ENCODE data around the gene RGS9BP. TPM values are rescaled to one million over a fixed set of nuclear protein-coding genes. Genes with fewer than 3 reads are reported as not detected.

RGS9BP gene
- total RNA-seq, 1 experiment from 2014 or later, result 0.85 TPM

- ChIA-PET POLR2A (ENCODE audit: unreplicated experiment) (no interaction called here), CTCF (no interaction called here)
- intact Hi-C loops (cut with micrococcal nuclease; ENCODE audit: unreplicated experiment), result no loop called here
- Histone ChIP-seq H3K27me3 (ENCODE audit: insufficient read depth, low read depth) (no peaks in the 10 kb centered on the region), H3K79me2 (ENCODE audit: low read depth) (no peaks in the 10 kb centered on the region), H3K4me3 (no peak overlapping the region), H3K9me2 (ENCODE audit: insufficient read depth) (no peaks in the 10 kb centered on the region), H4K20me1 (ENCODE audit: insufficient read depth) (no peaks in the 10 kb centered on the region), H2AFZ (no peak overlapping the region), H3K27ac (no peak overlapping the region), H3F3A (ENCODE audit: insufficient read depth, low read depth) (no peaks in the 10 kb centered on the region), H3K36me3 (ENCODE audit: low read depth) (peaks cover 6% of the 10 kb centered on the region; the same call in 1 of the 2 replicates), H3K9me3 (ENCODE audit: insufficient read depth, low read depth) (no peaks in the 10 kb centered on the region), H3K4me1 (replicated peaks; ENCODE audit: insufficient read depth) (no peaks in the 10 kb centered on the region), H3K4me2 (no peak overlapping the region)
- no TSS peak for BruUV-seq (replicated peaks)
- DNase-seq, result no peak
- TF ChIP-seq, protein P1, sequence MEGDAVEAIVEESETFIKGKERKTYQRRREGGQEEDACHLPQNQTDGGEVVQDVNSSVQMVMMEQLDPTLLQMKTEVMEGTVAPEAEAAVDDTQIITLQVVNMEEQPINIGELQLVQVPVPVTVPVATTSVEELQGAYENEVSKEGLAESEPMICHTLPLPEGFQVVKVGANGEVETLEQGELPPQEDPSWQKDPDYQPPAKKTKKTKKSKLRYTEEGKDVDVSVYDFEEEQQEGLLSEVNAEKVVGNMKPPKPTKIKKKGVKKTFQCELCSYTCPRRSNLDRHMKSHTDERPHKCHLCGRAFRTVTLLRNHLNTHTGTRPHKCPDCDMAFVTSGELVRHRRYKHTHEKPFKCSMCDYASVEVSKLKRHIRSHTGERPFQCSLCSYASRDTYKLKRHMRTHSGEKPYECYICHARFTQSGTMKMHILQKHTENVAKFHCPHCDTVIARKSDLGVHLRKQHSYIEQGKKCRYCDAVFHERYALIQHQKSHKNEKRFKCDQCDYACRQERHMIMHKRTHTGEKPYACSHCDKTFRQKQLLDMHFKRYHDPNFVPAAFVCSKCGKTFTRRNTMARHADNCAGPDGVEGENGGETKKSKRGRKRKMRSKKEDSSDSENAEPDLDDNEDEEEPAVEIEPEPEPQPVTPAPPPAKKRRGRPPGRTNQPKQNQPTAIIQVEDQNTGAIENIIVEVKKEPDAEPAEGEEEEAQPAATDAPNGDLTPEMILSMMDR (conservative IDR thresholded peaks at IDR 0.05), result no peak
- no peak for TF ChIP-seq EZH2 (IDR thresholded peaks at IDR 0.05; ENCODE audit: low read depth)
Measured at GRCh38 chr19:32647361-32647760, 28.3 kb upstream of the RGS9BP start.

GRCh38 chr19:32649751-32650150 lies 25.9 kb upstream of the RGS9BP start:
- no peaks in the 10 kb centered on the region for H4K20me1 ChIP-seq (ENCODE audit: insufficient read depth)
- BruUV-seq (replicated peaks), result no TSS peak
- TF ChIP-seq, protein P1 (conservative IDR thresholded peaks at IDR 0.05), result no peak
- no peak for TF ChIP-seq EZH2 (IDR thresholded peaks at IDR 0.05; ENCODE audit: low read depth)
- no peak overlapping the region for H3K27ac ChIP-seq
- H3K27me3 ChIP-seq (ENCODE audit: insufficient read depth, low read depth), result no peaks in the 10 kb centered on the region
- H3K4me1 ChIP-seq (replicated peaks; ENCODE audit: insufficient read depth), result no peaks in the 10 kb centered on the region
- no peak overlapping the region for H3K4me2 ChIP-seq
- intact Hi-C loops (cut with micrococcal nuclease; ENCODE audit: unreplicated experiment), result no loop called here
- CTCF ChIA-PET, result no interaction called here
- H3K79me2 ChIP-seq (ENCODE audit: low read depth), result no peaks in the 10 kb centered on the region
- no peaks in the 10 kb centered on the region for H3K9me3 ChIP-seq (ENCODE audit: insufficient read depth, low read depth)
- H3K4me3 ChIP-seq, result no peak overlapping the region
- 0 out of 2 replicates have a peak, but pooled peaks cover 6% of the 10 kb centered on the region for H3K36me3 ChIP-seq (ENCODE audit: low read depth)
- POLR2A ChIA-PET (ENCODE audit: unreplicated experiment), result no interaction called here
- H3F3A ChIP-seq (ENCODE audit: insufficient read depth, low read depth), result no peaks in the 10 kb centered on the region
- DNase-seq, result no peak
- H3K9me2 ChIP-seq (ENCODE audit: insufficient read depth), result no peaks in the 10 kb centered on the region
- H2AFZ ChIP-seq, result no peak overlapping the region

GRCh38 chr19:32650671-32651070 lies 25.0 kb upstream of the RGS9BP start:
- no peaks in the 10 kb centered on the region for H3K79me2 ChIP-seq (ENCODE audit: low read depth)
- no peaks in the 10 kb centered on the region for H3K4me1 ChIP-seq (replicated peaks; ENCODE audit: insufficient read depth)
- H3K9me2 ChIP-seq (ENCODE audit: insufficient read depth), result no peaks in the 10 kb centered on the region
- H3K27me3 ChIP-seq (ENCODE audit: insufficient read depth, low read depth), result no peaks in the 10 kb centered on the region
- 0 out of 2 replicates have a peak, but pooled peaks cover 6% of the 10 kb centered on the region for H3K36me3 ChIP-seq (ENCODE audit: low read depth)
- ChIA-PET POLR2A (ENCODE audit: unreplicated experiment) (no interaction called here), CTCF (no interaction called here)
- no peak overlapping the region for H3K4me2 ChIP-seq
- no TSS peak for BruUV-seq (replicated peaks)
- no peaks in the 10 kb centered on the region for H3F3A ChIP-seq (ENCODE audit: insufficient read depth, low read depth)
- intact Hi-C loops (cut with micrococcal nuclease; ENCODE audit: unreplicated experiment), result no loop called here
- DNase-seq, result no peak
- H4K20me1 ChIP-seq (ENCODE audit: insufficient read depth), result no peaks in the 10 kb centered on the region
- TF ChIP-seq EZH2 (IDR thresholded peaks at IDR 0.05; ENCODE audit: low read depth), result no peak
- TF ChIP-seq, protein P1 (conservative IDR thresholded peaks at IDR 0.05), result no peak
- no peak overlapping the region for H3K27ac ChIP-seq
- H3K9me3 ChIP-seq (ENCODE audit: insufficient read depth, low read depth), result no peaks in the 10 kb centered on the region
- H2AFZ ChIP-seq, result no peak overlapping the region
- no peak overlapping the region for H3K4me3 ChIP-seq
